Left renal cortex interstitium (tissue), 4 donors: ENCODE results near the gene WDR81. TPM values are rescaled to one million over a fixed set of nuclear protein-coding genes. Genes with fewer than 3 reads are reported as not detected.
"Not testable (repeated sequence)": the region's sequence is repeated elsewhere in the genome, so short reads cannot be mapped to it uniquely, and the experiment has no call there.

ENCODE experiments used
- DNase-seq, 4 donors: peaks; one replicate each; pipeline ENCODE4 v3.0.0-alpha.2; 2013; ENCODE audit warnings: low read depth in 4 of 4, low spot score in 2 of 4, missing footprints in 1 of 4
- polyA plus RNA-seq, 4 donors: library from polyadenylated mRNA; unstranded; fragments of 120-200 nt; gene quantifications; one replicate each; pipeline ENCODE4 v1.2.1, GENCODE V29; 2013; ENCODE audit not compliant: insufficient read length in 4 of 4

The WDR81 gene
- polyA plus RNA-seq, 4 donors = 11.6 to 23.2 (median 18.8) TPM

DNA sequence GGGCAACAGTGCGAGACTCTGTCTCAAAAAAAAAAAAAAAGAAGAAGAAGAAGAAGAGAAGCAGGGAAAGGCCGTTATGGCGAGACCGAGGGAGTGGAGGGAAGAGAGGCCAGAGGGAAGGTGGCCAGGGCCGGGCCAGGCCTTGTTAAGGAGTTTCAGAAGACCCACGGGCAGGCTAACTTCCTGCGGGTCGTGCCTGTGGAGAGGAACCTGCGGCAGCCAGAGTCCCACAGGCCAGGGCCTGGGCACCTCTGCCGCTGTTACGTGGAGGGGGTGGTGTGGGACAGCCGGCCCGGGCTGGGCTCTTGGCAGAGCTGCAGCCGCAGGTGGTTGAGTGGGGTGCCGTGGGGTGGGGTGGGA, 5.4 kb downstream of the WDR81 start:
- no peak for DNase-seq

DNA sequence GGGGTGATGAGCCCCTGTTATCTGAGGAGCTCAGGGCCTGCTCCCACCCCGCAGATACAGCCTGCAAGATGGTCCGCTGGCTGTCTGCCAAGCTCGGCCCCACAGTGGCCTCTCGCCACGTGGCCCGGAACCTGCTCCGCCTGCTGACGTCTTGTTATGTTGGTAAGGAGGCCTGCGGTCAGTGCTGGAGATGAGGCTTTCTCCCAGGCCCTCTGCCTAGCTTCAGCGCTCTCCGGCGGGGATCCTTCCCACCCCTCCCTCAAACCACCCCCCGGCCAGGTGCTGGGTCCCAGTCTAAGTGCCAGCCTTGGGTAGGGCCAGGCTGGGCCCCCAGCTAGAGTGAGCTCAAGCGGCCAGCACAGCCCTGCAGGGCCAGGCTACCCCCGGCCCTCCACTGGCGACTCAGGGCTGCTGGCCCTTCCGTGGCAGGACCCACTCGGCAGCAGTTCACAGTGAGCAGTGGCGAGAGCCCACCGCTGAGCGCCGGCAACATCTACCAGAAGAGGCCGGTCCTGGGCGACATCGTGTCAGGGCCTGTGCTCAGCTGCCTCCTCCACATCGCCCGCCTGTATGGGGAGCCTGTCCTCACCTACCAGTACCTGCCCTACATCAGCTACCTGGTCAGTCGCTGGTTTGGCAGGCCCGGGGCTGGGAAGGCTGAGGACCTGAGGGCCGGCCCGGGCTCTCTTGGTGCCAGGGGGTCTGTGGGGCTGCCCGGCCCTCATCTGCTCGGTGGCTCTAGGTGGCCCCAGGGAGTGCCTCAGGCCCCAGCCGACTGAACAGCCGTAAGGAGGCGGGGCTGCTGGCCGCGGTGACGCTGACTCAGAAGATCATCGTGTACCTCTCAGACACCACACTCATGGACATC, 6.1 kb downstream of the WDR81 start:
- DNase-seq = no peak

DNA sequence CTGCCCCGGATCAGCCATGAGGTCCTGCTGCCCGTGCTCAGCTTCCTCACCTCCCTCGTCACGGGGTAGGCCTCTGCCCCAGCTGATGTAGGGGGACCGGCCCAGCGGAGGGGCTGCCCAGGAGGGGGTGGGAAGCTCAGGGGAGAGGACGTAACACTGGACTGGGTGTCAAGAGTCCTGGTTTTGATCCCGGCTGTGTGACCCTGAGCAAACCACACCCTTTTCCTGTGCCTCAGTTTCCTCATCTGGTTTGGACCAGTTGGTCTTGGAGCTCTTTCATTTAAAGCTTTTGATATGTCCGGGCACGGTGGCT, 6.6 kb downstream of the WDR81 start:
- DNase-seq = no peak

DNA sequence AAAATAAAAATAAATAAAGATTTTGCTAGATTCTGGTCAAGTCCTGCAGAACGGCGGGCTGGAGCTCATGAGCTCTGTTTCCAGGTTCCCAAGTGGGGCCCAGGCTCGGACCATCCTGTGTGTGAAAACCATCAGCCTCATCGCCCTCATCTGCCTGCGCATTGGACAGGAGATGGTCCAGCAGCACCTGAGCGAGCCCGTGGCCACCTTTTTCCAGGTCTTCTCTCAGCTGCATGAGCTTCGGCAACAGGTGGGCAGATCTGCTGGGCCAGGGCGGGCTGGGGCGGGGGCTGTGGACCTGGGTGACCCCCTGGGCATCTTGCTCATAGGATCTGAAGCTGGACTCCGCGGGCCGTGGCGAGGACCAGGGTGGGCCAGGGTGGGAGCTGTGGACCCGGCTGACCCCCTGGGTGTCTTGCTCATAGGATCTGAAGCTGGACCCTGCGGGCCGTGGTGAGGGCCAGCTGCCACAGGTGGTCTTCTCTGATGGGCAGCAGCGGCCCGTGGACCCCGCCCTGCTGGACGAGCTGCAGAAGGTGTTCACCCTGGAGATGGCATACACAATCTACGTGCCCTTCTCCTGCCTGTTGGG, 7.8 kb downstream of the WDR81 start:
- no peak for DNase-seq

DNA sequence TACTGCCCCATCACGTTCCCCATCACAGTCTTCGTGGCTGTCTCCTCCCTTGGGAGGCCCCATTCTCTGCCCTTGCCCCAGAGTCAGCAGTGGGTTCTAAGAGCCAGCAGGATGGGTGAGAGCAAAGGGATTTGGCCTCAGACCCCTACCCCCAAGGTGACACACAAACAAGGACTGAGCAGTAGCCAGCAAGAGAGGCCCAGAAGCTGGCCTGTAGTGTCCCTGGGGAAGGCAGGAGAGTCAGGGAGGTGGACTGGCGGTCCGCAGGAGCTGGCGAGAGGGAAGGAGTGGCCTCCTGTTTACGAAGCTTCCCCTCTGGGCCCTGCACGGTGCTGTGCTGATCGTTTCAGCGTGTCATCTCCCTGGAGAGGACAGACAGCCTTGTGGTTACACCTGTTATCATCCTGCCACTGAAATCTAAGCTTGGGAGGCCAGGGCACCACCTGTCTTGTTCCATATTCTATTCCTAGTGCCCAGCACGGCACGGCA, 8.4 kb downstream of the WDR81 start:
- DNase-seq = no peak

DNA sequence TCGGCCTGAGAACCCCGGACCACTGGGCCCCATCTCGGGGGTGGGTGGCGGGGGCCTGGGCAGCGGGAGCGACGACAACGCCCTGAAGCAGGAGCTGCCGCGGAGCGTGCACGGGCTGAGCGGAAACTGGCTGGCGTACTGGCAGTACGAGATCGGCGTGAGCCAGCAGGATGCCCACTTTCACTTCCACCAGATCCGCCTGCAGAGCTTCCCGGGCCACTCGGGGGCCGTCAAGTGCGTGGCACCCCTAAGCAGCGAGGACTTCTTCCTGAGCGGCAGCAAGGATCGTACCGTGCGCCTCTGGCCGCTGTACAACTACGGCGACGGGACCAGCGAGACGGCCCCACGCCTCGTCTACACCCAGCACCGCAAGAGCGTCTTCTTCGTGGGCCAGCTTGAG, 9.3 kb downstream of the WDR81 start:
- DNase-seq = no peak

DNA sequence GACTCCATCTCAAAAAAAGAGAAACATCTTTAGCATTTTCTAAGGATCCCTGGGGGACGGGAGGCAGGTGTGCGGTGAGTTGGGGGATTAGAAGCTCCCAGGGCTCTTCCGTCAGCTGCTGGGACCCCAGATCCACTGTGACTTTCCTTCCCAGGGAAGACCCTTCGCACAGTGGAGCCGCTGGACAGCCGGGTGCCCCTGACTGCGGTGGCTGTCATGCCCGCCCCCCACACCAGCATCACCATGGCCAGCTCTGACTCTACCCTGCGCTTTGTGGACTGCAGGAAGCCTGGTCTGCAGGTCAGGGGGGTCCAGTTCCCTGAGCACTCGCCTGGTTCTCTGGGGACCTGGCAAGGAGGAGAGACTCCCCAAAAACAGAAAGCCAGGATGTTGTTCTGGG, 10.9 kb downstream of the WDR81 start:
- DNase-seq = no peak

DNA sequence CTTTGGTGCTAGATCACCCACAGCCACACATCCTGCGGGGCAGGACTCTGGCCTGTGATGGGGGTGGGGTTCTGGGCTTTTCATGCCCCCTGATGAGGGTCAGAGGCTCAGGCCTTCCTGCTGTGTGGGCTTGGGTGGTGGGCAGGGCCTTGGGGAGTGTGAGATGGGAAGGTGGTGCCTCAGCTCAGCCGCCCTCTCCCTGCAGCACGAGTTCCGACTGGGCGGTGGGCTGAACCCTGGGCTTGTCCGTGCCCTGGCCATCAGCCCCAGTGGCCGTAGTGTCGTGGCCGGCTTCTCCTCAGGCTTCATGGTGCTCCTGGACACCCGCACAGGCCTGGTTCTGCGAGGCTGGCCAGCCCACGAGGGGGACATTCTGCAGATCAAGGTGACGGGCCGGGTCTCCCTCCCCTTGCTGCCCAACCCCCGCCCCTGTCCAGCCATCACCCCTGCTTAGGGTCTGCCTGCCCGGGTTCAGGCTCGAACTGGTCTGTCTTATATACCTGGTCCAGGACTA, 11.4 kb downstream of the WDR81 start:
- no peak for DNase-seq

DNA sequence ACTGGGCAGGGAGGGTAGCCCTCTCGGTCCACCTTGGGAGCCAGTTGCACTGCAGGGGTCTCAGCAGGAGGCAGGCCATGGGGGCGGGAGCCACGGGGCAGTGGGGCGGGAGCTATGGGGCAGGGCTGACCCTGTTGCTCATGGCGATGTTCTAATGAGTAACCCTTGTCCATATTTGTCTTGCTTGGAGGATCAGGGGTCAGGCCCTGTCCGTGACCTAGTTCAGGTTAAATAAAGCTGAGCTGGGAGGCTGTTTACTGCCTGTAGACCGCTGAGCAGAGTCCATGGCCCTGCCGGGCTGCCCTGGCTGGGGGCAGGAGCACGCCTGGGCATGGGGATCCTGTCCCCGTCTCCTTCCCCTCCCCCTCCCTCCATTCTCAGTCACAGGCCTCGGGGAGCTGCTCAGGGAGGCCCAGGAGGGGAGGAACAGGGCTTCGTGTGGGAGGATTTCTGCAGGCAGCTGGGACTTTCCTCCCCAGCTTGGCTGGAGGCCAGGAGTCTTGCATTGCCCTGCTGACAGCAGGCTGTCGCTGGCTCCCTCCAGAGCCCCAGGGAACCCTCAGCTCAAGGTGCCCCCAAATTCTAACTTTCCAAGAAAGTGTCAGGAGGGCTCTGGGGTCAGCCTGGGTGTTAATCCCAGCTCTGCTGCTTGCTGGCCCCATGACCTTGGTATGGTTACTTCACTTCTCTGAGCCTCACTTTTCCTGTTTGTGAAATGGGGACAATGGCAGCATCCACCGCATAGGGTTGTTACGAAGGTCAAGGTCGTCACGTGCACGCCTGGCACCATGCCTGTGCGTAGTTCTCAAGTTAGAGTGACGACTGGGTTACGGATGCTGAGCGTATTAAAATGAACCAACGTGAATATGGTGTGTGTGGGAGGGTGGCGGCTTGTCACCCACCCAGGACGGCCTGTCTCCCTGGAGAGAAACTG, 12.1 kb downstream of the WDR81 start:
- DNase-seq = no peak

DNA sequence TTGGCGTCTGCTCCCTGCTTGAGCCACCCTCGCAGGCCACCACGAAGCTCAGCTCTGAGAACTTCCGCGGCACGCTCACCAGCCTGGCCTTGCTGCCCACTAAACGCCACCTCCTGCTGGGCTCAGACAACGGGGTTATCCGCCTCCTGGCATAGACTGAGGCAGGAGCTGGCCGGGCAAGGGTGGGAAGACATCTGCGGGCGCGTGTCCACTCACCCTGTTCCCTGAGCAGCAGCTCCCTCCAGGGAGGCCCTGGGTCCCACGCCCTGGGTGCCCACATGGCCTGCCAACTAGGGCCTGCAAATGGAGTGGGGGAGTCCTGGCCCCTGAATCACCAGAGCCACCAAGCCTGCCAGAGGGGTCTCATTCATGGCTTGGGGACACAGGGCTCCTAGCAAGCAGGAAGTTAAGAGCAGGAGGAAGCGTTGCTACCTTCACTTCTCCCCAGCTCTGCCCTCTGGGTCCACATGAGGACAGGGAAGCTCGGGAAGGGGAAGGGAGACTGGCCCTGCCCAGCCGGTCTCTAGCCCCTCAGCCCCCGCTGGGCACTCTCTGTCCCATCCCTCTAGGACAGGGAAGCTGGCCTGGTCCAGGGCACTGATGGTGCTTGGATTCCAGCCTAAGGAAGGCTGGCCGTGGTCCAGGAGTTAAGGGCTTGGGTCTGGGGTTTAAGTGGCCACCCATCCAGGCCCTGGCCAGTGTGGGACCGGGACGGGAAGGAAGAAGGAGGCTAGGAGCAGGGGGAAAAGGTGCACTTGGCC, 13.2 kb downstream of the WDR81 start:
- DNase-seq = no peak

DNA sequence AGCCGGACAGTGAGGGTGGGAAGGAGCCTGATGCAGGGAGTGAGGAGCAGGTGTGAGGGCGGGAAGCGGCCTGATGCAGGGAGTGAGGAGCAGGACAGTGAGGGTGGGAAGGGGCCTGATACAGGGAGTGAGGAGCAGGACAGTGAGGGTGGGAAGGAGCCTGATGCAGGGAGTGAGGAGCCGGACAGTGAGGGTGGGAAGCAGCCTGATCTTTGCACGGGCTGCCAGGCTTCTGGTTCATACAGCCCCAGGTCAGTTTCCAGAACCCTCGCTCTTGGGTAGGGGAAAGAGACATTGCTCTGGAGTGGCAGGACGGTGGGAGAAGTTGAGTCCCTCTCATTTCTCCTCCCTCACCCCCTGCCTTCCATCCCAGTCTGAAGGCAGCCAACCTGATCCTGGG, 17.4 kb downstream of the WDR81 start:
- not testable (repeated sequence) for DNase-seq

DNA sequence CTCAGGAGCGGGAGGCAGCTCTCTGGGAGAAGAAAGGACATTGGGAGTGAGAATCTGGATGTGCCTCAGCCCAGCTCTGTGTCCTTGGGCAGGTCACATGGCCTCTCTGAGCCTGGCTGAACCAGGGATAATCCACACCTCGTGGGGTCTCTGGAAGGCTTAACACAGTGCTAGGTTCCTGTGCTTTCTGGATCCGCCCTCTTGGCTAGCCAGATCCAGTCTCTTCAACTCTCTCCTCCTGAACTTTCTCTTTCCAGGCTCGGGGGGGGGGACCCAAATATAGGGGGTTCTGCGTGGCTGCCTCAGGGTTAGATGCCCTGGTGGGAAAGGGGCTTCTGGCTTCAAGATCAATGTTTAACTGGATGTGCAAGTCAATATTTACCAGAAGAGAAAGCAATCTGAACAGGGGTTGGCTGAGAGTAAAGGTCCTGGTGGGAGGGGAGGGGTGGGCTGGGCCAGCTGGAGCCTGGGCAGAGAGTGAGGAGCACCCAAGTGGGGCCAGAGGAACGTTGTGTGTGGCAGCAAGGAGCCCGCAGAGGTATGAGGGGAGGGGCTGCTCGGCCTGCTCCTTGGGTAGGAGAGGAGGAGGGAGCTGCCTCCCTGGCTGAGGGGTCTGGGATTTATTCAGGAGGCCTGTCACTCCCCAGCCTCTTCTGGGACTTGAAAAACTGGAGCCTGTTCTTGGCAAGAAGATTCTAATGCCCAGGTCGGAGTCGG, 18.0 kb downstream of the WDR81 start, which contains the start of gene SERPINF2:
Gene SERPINF2, plus strand, starts transcription at position 501 of the 717 bp plus-strand sequence. CDS start 2,125 bp downstream, outside the sequence.
- no peak for DNase-seq

DNA sequence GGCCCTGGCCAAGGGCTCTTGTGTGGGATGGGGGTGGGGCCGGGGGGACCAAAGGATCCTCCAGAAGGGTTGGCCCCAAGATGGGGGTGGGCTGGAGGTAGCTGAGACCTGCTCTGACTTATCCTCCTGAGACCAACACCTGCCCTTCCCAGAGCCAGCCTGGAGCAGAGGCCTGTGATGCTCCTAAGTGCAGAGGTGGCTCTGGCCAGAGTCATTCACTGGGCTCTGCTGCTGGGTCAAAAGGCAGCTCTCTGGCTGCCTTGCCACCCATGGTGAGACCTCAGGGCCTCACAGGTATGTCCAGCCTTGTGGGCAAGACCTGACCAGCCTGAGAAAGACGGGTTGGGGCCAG, 18.6 kb downstream of the WDR81 start:
- no peak for DNase-seq

DNA sequence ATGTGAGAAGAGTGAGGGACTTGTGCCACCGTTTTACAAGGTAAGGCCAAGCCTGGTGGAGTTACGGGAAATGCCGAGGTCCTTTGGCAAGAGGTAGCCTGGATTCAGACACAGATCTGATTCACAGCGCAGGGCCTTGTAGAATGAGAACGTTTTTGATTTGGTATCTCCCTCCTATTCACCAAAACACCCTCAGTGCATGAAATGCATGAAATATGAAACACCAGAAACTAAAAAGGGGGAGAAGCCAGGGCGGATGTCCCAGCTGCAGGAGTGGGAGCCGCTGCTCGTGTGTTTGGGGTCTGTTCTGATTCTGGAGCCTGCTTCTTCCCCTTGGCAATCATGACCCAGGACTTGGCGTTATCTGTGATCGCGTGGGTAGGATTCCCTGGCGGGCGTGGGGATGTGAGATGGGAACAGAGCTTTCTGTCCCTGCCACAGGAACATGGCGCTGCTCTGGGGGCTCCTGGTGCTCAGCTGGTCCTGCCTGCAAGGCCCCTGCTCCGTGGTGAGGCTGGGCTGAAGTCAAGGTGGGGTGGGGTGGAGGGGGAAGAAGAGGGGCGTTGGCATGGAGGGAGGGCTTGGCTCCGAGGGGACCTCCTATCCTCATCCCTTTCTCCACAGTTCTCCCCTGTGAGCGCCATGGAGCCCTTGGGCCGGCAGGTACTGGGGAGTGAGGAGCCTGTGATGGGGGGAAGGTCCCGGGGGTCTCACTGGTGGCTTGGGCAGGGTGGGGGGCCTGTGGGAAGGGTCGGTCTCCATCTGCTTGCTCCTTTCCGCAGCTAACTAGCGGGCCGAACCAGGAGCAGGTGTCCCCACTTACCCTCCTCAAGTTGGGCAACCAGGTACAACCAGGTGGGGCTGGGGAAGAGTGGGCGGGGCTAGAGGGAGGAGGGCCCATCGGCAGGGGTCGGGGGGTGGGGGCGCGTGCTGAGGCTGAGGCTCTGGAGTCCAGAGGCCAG, 20.3 kb downstream of the WDR81 start:
- no peak for DNase-seq

DNA sequence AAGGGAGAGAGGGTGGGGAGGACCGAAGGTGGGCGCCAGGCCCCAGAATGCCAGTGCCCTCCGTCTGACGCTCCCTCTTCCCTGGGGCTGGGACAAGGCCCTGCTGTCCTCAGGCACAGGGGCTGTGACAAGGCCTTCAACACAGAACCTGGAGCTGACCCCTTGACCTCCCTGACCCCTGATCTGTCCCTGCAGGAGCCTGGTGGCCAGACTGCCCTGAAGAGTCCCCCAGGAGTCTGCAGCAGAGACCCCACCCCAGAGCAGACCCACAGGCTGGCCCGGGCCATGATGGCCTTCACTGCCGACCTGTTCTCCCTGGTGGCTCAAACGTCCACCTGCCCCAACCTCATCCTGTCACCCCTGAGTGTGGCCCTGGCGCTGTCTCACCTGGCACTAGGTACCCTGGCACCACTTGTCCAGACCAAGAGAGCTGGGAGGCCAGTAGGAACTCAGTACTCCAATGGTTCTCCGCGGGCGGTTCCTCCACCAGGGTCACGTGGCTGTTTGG, 21.1 kb downstream of the WDR81 start:
- no peak for DNase-seq

DNA sequence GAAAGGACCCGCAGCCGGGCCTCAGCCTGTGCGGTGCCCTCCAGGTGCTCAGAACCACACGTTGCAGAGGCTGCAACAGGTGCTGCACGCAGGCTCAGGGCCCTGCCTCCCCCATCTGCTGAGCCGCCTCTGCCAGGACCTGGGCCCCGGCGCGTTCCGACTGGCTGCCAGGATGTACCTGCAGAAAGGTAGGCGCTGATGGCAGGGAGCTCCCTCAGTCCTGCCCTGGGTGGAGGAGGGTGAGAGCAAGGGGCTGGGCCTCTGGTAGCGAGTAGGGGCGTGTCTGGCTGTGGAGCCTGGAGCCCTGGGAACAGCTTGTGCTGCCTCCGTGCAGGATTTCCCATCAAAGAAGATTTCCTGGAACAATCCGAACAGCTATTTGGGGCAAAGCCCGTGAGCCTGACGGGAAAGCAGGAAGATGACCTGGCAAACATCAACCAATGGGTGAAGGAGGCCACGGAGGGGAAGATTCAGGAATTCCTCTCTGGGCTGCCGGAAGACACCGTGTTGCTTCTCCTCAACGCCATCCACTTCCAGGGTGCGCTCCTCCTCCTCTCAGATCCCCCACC, 22.6 kb downstream of the WDR81 start:
- no peak for DNase-seq

DNA sequence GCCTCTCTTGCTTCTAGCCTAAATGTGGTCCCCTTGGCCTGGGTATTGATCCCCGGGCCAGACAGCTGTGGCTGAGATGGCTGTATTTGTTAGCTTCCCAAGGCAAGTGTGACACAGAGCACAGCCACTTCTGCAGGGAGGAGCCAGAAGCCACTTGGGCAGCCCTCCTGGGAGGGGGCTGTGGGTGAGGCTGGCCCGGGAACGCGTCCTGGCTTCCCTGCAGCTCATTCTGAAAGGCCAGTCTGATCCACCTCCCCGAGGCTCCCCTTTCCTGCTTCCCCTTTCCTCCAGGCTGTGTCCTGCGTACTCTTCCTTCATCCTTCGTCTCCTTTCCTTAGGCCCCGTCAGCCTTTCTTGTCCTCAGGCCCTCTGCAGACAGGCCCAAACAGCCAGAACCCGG, 26.1 kb downstream of the WDR81 start:
- no peak for DNase-seq
